ENCODE data around the gene EWSR1.

The EWSR1 gene

DNA sequence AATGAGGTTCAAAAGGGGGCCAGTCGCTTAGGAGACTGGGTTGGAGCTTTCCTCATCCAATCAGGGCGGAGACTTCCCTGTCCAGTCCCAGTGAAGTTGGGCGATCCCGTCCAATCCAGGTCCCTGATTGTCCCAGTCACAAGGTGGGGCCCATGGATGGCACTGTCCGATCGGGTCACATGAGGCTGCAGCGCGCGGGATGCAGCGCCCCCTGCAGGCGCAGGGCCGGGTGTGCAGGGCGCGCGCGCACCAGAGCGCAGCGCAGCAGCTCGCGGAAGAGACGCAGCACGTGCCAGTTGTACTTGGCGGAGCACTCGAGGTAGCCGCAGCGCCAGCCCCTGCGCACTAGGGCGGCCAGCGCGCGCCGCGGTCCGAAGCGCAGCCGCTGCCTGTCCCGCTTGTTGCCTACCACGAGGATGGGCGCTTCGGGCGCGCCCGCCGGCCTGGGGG lies 45.1 kb downstream of the EWSR1 start:
- CTCF ChIA-PET: interaction anchor here (0.6 to 1.6 kb wide), 7 partner anchors 9 to 45 kb away, joined by 3 to 6 read pairs (median 3); no protein-coding TSS in a partner anchor

DNA sequence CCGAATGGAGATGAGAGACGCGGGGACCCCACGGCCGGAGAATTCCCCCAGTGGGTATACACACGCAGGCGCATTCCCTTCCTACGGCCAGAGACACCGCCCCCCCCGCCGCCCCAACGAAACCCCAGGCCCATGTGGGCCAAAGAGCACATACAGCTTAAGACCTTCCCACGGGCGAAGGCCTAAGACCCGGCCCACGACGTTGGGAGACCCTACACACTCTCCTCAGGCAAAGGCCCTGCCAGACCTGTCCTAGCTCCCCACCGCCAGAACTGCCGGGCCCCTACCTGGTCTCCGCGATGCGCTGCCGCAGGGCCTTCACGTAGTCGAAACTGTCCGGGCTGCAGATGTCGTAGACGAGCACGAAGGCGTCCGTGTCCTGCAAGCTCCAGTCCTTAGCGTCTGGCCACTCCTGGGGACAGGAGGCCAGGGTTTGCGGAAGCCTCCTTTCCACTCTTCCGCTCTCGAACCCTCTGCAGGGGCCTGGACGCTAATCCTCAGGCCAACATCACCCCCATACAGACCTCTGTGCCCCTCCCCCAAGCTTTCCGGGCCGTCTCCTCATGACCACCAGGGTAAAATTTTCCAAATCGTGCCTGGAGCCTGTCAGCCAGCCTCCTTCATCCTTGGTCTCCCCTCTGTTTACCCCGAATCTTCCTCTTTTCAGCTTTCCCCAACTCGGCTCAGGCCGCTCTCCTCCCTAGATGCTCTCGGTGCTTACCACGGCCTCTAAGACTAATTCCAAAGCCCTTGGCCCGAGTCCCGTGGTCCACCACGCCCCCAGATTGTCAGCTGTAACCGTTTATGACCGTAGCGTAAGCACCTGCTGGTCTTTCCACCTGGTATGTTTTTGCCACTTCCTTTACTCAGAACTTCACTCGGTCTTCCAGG lies 45.8 kb downstream of the EWSR1 start:
- ChIA-PET CTCF (interaction anchor here (0.6 to 1.6 kb wide), 4 partner anchors 8 to 51 kb away, joined by 3 to 6 read pairs (median 4); no protein-coding TSS in a partner anchor), POLR2A (interaction anchor here (1.8 kb wide), 1 partner anchor 21 kb away, joined by 4 read pairs; no protein-coding TSS in a partner anchor)
- H3K9me3 ChIP-seq (ENCODE audit: control insufficient read depth, insufficient read depth, low read depth, low read length): no peaks in the 10 kb centered on the region
- H3K36me3 ChIP-seq (ENCODE audit: control insufficient read depth in 2 of 2, insufficient read depth in 1 of 2, low read length in 2 of 2): no peaks in the 10 kb centered on the region
- H3K4me1 ChIP-seq (ENCODE audit: control insufficient read depth, insufficient read depth, low read length): peaks cover 14% of the 10 kb centered on the region
- no peak overlapping the region for H3K4me3 ChIP-seq (ENCODE audit: low read depth, low read length)
- no peak for TF ChIP-seq ZNF423 (tag by site-specific recombination; IDR thresholded peaks at IDR 0.05)
- TF ChIP-seq ZNF19 (tag by site-specific recombination; IDR thresholded peaks at IDR 0.05; ENCODE audit: low read depth): no peak
- TF ChIP-seq, protein P1, sequence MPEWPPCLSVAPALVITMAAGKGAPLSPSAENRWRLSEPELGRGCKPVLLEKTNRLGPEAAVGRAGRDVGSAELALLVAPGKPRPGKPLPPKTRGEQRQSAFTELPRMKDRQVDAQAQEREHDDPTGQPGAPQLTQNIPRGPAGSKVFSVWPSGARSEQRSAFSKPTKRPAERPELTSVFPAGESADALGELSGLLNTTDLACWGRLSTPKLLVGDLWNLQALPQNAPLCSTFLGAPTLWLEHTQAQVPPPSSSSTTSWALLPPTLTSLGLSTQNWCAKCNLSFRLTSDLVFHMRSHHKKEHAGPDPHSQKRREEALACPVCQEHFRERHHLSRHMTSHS (tag by site-specific recombination; IDR thresholded peaks at IDR 0.05): no peak
- TF ChIP-seq, protein P2, sequence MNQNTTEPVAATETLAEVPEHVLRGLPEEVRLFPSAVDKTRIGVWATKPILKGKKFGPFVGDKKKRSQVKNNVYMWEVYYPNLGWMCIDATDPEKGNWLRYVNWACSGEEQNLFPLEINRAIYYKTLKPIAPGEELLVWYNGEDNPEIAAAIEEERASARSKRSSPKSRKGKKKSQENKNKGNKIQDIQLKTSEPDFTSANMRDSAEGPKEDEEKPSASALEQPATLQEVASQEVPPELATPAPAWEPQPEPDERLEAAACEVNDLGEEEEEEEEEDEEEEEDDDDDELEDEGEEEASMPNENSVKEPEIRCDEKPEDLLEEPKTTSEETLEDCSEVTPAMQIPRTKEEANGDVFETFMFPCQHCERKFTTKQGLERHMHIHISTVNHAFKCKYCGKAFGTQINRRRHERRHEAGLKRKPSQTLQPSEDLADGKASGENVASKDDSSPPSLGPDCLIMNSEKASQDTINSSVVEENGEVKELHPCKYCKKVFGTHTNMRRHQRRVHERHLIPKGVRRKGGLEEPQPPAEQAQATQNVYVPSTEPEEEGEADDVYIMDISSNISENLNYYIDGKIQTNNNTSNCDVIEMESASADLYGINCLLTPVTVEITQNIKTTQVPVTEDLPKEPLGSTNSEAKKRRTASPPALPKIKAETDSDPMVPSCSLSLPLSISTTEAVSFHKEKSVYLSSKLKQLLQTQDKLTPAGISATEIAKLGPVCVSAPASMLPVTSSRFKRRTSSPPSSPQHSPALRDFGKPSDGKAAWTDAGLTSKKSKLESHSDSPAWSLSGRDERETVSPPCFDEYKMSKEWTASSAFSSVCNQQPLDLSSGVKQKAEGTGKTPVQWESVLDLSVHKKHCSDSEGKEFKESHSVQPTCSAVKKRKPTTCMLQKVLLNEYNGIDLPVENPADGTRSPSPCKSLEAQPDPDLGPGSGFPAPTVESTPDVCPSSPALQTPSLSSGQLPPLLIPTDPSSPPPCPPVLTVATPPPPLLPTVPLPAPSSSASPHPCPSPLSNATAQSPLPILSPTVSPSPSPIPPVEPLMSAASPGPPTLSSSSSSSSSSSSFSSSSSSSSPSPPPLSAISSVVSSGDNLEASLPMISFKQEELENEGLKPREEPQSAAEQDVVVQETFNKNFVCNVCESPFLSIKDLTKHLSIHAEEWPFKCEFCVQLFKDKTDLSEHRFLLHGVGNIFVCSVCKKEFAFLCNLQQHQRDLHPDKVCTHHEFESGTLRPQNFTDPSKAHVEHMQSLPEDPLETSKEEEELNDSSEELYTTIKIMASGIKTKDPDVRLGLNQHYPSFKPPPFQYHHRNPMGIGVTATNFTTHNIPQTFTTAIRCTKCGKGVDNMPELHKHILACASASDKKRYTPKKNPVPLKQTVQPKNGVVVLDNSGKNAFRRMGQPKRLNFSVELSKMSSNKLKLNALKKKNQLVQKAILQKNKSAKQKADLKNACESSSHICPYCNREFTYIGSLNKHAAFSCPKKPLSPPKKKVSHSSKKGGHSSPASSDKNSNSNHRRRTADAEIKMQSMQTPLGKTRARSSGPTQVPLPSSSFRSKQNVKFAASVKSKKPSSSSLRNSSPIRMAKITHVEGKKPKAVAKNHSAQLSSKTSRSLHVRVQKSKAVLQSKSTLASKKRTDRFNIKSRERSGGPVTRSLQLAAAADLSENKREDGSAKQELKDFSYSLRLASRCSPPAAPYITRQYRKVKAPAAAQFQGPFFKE (tag by site-specific recombination; IDR thresholded peaks at IDR 0.05; ENCODE audit: borderline replicate concordance): no peak
- TF ChIP-seq, protein P3, sequence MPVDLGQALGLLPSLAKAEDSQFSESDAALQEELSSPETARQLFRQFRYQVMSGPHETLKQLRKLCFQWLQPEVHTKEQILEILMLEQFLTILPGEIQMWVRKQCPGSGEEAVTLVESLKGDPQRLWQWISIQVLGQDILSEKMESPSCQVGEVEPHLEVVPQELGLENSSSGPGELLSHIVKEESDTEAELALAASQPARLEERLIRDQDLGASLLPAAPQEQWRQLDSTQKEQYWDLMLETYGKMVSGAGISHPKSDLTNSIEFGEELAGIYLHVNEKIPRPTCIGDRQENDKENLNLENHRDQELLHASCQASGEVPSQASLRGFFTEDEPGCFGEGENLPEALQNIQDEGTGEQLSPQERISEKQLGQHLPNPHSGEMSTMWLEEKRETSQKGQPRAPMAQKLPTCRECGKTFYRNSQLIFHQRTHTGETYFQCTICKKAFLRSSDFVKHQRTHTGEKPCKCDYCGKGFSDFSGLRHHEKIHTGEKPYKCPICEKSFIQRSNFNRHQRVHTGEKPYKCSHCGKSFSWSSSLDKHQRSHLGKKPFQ (tag by site-specific recombination; IDR thresholded peaks at IDR 0.05): no peak
- no peak for TF ChIP-seq ZBTB20 (tag by site-specific recombination; IDR thresholded peaks at IDR 0.05)
- TF ChIP-seq, protein P4, sequence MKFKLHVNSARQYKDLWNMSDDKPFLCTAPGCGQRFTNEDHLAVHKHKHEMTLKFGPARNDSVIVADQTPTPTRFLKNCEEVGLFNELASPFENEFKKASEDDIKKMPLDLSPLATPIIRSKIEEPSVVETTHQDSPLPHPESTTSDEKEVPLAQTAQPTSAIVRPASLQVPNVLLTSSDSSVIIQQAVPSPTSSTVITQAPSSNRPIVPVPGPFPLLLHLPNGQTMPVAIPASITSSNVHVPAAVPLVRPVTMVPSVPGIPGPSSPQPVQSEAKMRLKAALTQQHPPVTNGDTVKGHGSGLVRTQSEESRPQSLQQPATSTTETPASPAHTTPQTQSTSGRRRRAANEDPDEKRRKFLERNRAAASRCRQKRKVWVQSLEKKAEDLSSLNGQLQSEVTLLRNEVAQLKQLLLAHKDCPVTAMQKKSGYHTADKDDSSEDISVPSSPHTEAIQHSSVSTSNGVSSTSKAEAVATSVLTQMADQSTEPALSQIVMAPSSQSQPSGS (tag by site-specific recombination; IDR thresholded peaks at IDR 0.05; ENCODE audit: low read depth): no peak
- no peak for TF ChIP-seq ZNF211 (tag by site-specific recombination; IDR thresholded peaks at IDR 0.05; ENCODE audit: low read depth)
- no peak for TF ChIP-seq ZNF548 (tag by site-specific recombination; IDR thresholded peaks at IDR 0.05)
- TF ChIP-seq ZNF184 (tag by site-specific recombination; IDR thresholded peaks at IDR 0.05): no peak
- TF ChIP-seq, protein P5, sequence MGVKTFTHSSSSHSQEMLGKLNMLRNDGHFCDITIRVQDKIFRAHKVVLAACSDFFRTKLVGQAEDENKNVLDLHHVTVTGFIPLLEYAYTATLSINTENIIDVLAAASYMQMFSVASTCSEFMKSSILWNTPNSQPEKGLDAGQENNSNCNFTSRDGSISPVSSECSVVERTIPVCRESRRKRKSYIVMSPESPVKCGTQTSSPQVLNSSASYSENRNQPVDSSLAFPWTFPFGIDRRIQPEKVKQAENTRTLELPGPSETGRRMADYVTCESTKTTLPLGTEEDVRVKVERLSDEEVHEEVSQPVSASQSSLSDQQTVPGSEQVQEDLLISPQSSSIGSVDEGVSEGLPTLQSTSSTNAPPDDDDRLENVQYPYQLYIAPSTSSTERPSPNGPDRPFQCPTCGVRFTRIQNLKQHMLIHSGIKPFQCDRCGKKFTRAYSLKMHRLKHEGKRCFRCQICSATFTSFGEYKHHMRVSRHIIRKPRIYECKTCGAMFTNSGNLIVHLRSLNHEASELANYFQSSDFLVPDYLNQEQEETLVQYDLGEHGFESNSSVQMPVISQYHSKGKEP (tag by site-specific recombination; IDR thresholded peaks at IDR 0.05): no peak
- no peak overlapping the region for H3K27ac ChIP-seq (ENCODE audit: extremely low read depth, low read depth, low read length)

More for the DNA sequence above, 45.1 kb downstream of the EWSR1 start:
- peaks cover 14% of the 10 kb centered on the region for H3K4me1 ChIP-seq (ENCODE audit: control insufficient read depth, insufficient read depth, low read length)
- POLR2A ChIA-PET: no interaction called here
- H3K27ac ChIP-seq (ENCODE audit: extremely low read depth, low read depth, low read length): no peak overlapping the region
- H3K4me3 ChIP-seq (ENCODE audit: low read depth, low read length): no peak overlapping the region
- TF ChIP-seq ZNF2 (tag by site-specific recombination; IDR thresholded peaks at IDR 0.05) (0 out of 2 replicates have a peak, but pooled peaks have one; percentile 22), ZNF112 (tag by site-specific recombination; IDR thresholded peaks at IDR 0.05) (no peak)
- H3K36me3 ChIP-seq (ENCODE audit: control insufficient read depth in 2 of 2, insufficient read depth in 1 of 2, low read length in 2 of 2): no peaks in the 10 kb centered on the region
- no peaks in the 10 kb centered on the region for H3K9me3 ChIP-seq (ENCODE audit: control insufficient read depth, insufficient read depth, low read depth, low read length)

Measured in HEK293 (cell line).